HG03064 (cell line): ENCODE results near the gene DAD1.
"Not testable (repeated sequence)": the region's sequence is repeated elsewhere in the genome, so short reads cannot be mapped to it uniquely, and the experiment has no call there.

Experiments used
- ATAC-seq: cut with Tn5 transposase; IDR thresholded peaks from one replicate; pipeline ENCODE4 v1.9.1; 2021; ENCODE audit warnings: low read depth; ENCODE audit not compliant: unreplicated experiment

Gene DAD1

GRCh38 chr14:22554498-22555383, 34.3 kb downstream of the DAD1 start:
- ATAC-seq, result no peak

DNA sequence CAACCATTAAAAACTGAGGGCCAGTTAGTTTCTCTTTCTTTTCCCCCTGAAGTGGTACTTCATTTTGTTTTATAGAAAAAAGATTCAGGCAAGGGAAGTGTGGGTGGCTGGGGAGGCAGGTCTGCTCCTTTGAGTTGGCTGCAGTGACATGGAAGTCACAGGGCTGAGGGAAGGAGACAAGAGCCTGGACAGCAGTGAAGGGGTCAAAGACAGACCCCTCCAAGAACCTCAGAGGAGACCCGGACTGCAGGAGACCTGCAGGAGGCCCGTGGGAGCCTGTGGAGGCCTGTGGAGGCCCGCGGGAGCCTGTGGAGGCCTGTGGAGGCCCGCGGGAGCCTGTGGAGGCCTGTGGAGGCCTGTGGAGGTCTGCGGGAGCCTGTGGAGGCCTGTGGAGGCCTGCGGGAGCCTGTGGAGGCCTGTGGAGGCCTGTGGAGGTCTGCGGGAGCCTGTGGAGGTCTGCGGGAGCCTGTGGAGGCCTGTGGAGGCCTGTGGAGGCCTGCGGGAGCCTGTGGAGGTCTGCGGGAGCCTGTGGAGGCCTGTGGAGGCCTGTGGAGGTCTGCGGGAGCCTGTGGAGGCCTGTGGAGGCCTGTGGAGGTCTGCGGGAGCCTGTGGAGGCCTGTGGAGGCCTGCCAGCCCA, 35.0 kb downstream of the DAD1 start:
- not testable (repeated sequence) for ATAC-seq

DNA sequence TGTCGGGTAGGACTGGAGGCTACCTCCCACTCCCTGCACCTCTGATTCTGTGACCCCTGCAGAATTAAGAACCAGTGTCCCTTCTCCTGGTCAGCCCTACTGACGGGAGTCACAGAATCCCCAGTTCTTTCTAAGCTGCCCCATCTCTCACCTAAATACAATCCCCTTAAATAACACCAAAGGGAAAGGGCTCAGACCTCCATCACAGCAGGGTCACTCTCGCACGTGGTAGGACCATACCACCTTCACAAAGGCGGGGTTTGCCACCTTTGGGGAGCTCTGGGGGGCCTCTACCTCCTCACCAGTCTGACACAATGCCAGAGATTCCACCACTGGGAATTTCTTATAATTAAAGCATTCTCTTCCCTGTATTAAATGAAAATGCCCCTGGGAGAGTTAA, 35.6 kb downstream of the DAD1 start:
- ATAC-seq, result no peak

GRCh38 chr14:22552827-22553076, 36.3 kb downstream of the DAD1 start:
- ATAC-seq, result no peak

DNA sequence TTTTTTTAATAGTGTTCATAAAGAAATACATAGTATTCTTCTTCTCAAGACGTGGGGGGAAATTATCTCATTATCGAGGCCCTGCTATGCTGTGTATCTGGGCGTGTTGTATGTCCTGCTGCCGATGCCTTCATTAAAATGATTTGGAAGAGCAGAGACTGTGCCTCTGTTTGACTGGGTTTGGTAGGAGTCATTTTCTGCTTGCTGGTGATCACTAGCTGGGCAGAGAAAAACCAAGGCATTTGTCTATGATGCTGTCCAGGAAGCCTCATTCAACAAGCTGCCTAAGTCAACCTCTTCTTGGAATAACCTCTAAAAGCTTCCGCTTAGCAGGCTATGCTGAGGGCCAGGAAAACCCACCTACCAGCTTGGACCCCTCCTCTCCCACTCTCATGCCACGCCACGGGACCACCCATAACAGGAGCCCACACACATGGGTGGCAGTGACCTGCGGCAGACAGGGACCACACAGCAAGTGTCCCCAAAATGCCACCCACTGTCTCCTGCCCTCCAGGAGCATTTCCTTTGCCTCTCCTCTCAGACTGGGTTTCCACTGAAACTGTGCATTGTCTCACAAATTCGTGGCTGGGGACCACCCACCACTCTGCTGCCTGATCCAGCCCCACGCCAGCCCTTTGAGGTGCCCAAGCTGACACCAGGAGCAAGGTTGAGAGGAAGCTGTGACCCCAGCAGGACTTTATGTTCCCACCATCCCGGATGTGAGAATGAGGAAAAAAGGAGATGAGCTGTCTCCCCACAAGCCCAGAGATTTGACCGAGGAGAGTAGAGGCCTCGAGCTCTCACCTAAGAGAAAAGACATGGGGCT, 36.8 kb downstream of the DAD1 start:
- no peak for ATAC-seq

GRCh38 chr14:22551605-22551997, 37.4 kb downstream of the DAD1 start:
- no peak for ATAC-seq

DNA sequence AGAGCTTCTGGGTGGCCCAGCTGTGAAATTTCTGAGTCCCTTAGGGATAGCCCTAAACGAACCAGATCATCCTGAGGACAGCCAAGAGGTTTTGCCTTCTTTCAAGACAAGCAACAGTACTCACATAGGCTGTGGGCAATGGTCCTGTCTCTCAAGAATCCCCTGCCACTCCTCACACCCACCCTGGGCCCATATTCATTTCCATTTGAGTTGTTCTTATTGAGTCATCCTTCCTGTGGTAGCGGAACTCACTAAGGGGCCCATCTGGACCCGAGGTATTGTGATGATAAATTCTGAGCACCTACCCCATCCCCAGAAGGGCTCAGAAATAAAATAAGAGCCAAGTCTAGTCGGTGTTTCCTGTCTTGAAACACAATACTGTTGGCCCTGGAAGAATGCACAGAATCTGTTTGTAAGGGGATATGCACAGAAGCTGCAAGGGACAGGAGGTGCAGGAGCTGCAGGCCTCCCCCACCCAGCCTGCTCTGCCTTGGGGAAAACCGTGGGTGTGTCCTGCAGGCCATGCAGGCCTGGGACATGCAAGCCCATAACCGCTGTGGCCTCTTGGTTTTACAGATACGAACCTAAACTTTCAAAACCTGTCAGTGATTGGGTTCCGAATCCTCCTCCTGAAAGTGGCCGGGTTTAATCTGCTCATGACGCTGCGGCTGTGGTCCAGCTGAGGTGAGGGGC, 38.9 kb downstream of the DAD1 start:
- peak; percentile 40 for ATAC-seq

DNA sequence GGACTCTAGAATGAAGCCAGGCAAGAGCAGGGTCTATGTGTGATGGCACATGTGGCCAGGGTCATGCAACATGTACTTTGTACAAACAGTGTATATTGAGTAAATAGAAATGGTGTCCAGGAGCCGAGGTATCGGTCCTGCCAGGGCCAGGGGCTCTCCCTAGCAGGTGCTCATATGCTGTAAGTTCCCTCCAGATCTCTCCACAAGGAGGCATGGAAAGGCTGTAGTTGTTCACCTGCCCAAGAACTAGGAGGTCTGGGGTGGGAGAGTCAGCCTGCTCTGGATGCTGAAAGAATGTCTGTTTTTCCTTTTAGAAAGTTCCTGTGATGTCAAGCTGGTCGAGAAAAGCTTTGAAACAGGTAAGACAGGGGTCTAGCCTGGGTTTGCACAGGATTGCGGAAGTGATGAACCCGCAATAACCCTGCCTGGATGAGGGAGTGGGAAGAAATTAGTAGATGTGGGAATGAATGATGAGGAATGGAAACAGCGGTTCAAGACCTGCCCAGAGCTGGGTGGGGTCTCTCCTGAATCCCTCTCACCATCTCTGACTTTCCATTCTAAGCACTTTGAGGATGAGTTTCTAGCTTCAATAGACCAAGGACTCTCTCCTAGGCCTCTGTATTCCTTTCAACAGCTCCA, 39.6 kb downstream of the DAD1 start:
- ATAC-seq, result no peak

GRCh38 chr14:22547948-22548750, 40.9 kb downstream of the DAD1 start:
- no peak for ATAC-seq

DNA sequence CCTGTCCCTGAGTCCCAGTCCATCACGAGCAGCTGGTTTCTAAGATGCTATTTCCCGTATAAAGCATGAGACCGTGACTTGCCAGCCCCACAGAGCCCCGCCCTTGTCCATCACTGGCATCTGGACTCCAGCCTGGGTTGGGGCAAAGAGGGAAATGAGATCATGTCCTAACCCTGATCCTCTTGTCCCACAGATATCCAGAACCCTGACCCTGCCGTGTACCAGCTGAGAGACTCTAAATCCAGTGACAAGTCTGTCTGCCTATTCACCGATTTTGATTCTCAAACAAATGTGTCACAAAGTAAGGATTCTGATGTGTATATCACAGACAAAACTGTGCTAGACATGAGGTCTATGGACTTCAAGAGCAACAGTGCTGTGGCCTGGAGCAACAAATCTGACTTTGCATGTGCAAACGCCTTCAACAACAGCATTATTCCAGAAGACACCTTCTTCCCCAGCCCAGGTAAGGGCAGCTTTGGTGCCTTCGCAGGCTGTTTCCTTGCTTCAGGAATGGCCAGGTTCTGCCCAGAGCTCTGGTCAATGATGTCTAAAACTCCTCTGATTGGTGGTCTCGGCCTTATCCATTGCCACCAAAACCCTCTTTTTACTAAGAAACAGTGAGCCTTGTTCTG, 41.6 kb downstream of the DAD1 start:
- no peak for ATAC-seq

- no peak for ATAC-seq
Observed at GRCh38 chr14:22546722-22547071, 42.3 kb downstream of the DAD1 start.

- ATAC-seq, result no peak
Observed at GRCh38 chr14:22545842-22546721, 42.9 kb downstream of the DAD1 start.

- ATAC-seq, result no peak
Observed at GRCh38 chr14:22544881-22545420, 44.1 kb downstream of the DAD1 start.

DNA sequence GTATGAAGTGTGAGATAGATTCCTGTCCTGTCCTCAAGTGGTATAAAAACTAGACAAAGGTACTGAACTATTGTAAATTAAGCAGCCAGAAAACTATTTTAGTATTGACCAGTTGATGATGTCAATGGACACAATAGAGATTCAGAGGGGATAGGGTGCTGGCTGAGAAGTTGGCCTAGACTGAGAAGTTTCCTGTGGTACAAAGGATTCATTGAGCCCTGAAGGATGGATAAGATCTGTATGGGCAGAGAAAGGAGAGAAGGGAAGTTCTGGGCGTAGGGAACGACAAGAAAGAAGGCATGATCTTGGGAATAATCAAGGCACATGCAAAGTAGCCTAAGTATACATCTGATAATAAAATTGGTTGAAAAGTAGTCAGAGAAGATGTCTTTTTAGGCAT, 44.6 kb downstream of the DAD1 start:
- no peak for ATAC-seq

DNA sequence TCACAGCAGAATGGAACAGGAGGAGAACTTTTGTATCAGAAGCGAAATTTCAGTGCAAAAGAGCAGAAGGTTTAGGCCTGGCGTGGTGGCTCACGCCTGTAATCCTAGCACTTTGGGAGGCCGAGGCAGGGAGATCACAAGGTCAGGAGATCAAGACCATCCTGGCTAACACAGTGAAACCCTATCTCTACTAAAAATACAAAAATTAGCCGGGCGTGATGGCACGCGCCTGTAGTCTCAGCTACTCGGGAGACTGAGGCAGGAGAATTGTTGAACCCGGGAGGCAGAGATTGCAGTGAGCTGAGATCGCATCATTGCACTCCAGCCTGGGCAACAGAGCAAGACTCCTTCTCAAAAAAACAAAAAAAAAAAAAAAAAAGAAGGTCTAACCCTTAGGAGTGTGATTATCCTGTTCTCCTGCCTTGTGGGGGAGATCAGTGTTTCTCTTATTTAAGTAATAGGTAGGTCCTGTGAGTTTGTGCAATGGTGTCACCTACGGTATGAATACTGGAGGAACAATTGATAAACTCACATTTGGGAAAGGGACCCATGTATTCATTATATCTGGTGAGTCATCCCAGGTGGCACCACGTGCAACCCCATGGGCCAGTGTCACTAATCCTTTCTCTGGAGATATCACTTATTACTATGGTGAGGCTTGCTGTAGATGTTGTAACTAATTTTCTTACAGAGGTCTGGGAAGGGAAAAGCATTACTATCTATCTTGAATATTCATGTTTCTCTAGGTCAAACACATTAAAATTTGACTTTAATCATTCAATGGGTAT, 45.3 kb downstream of the DAD1 start:
- ATAC-seq, result not testable (repeated sequence)

DNA sequence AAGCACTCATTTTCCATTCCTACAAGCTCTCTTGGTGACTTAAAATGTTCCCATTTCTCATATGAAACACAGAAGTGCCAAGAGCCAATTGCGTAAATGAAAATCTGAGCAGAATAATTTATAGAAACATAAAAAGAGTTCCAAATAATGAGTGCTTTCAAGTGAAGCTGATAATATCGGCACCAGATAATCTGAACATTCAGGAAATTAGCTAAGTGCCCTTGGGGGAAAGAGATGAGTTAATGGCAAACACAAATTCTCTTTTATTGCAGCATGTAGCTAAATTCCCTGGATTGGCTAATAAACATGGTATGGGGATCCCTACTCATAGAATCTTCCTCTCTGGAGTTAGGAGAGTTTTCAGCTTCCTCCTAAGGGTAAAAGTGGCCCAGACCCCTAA, 46.7 kb downstream of the DAD1 start:
- ATAC-seq, result no peak

GRCh38 chr14:22541721-22542120, 47.3 kb downstream of the DAD1 start:
- ATAC-seq, result no peak
